AG09319 (cell line): ENCODE measurements around the gene PANK2.
"Not testable (repeated sequence)": the region's sequence is repeated elsewhere in the genome, so short reads cannot be mapped to it uniquely, and the experiment has no call there.

ENCODE experiments used
- DNase-seq: peaks from one replicate; pipeline ENCODE4 v3.0.0-alpha.2; 2010; ENCODE audit warnings: low read depth; ENCODE audit errors: extremely low read depth
- TF ChIP-seq, protein P1 (sequence below): IDR thresholded peaks from 2 replicates; pipeline ENCODE4 v1.5.1; 2011; ENCODE audit warnings: low read depth, mild to moderate bottlenecking, inconsistent platforms, low read length, moderate library complexity

PANK2 gene

GRCh38 chr20:3889489-3890397 is 556 bp downstream of the PANK2 start:
- no peak for DNase-seq
- TF ChIP-seq, protein P1, sequence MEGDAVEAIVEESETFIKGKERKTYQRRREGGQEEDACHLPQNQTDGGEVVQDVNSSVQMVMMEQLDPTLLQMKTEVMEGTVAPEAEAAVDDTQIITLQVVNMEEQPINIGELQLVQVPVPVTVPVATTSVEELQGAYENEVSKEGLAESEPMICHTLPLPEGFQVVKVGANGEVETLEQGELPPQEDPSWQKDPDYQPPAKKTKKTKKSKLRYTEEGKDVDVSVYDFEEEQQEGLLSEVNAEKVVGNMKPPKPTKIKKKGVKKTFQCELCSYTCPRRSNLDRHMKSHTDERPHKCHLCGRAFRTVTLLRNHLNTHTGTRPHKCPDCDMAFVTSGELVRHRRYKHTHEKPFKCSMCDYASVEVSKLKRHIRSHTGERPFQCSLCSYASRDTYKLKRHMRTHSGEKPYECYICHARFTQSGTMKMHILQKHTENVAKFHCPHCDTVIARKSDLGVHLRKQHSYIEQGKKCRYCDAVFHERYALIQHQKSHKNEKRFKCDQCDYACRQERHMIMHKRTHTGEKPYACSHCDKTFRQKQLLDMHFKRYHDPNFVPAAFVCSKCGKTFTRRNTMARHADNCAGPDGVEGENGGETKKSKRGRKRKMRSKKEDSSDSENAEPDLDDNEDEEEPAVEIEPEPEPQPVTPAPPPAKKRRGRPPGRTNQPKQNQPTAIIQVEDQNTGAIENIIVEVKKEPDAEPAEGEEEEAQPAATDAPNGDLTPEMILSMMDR, result no peak

DNA sequence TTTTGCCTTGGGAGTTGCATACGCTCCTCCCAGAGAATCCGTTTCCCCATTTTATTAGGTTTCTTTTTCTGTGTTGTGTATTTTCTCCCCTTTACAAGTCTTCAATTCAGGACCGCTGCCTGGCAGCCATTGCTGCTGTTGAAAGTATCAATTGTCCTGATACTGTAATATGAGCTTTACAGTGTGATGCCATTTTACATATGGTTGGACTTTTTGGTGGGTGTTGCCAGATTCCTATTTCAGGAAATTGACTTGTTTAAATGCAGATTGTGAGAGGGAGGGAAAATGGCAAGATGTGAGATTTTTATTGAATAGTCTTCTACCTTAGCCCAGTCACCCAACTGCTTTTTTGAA is 1.2 kb downstream of the PANK2 start:
- no peak for DNase-seq
- TF ChIP-seq, protein P1, result no peak

DNA sequence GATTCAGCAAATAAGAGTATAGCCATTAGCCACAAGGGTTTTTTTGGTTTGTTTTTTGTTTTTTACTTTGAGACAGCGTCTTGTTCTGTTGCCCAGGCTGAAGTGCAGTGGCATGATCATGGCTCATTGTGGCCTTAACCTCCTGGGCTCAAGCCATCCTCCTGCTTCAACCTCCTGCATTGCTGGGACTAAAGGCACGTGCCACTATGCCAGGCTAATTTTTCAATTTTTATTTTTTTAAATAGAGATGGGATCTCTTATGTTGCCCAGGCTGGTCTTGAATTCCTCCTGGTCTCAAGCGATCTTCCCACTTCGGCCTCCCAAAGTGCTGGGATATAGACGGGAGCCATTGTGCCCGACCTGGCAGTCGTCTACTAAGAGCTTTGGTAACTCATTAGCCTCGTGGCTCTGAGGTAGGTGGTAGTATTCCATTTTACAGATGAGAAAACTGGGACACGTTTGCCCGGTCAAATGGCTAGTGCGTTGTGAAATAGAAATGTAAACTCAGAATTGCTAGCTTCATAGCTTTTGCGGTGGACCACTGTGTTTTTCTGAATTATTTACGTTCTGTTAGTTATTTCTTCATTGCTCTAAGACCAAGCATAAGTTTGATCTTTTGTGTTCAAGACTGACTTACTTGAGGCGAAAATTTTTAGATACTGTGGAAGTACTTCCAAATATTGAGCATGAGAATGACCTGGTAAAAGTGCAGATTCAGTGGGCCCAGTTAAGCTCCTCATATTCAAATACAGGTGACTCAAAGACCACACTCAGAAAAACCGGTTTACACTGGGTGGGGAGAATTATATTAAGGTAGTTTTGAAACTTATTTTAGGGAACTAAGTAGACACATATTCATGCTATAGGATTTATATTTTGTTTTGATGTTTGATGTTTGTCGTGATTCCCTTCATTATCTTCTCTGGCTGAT is 2.1 kb downstream of the PANK2 start:
- TF ChIP-seq, protein P1, result no peak
- DNase-seq, result no peak

- TF ChIP-seq, protein P1, result no peak
- DNase-seq, result no peak
These were observed 5.6 kb downstream of the PANK2 start for GRCh38 chr20:3894796-3895195.

GRCh38 chr20:3896302-3896701 is 7.1 kb downstream of the PANK2 start:
- DNase-seq, result no peak

DNA sequence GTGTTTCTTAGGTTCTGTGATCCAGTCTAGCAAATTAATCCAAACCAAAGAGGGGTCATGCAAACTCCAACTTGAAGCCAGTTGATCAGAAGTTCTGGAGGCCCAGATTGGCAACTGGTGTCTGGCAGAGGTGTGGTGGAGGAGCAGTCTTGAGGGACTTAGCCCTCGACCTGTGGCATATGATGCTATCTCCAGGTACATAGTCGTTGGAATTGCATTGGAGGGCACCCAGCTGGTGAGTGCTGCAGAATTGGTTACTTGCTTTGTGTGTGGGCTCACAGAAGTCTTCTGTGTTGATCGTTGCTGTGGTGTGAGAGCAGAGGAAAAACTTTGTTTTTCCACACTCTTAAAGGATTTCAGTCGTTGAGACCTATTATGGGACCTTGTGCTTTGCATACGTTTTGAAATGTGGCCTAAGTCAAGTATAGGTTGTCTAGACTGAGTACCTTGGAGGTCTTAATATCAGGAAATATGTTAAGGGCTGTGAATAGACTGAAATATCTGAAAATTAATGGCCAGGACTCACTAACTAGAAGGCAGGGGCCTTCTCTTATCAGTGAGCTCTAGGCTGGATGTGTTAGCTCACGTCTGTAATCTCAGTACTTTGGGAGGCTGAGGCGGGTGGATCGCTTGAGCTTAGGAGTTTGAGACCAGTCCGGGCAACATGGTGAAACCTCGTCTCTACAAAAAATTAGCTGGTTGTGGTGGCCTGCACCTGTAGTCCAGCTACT is 7.8 kb downstream of the PANK2 start:
- TF ChIP-seq, protein P1, result no peak
- no peak for DNase-seq

More at GRCh38 chr20:3896302-3896701, 7.1 kb downstream of the PANK2 start:
- TF ChIP-seq, protein P1, result no peak

GRCh38 chr20:3898181-3898580 is 9.0 kb downstream of the PANK2 start:
- DNase-seq, result not testable (repeated sequence)
